Uterus (tissue), 2 donors: Measurements from ENCODE around the gene USP40.

Experiments used
- CTCF ChIP-seq, 4 experiments: fragments of 200-600 bp in 2 of 4; fragments of 450-650 bp in 2 of 4; sonication (generic) in 2 of 4; IDR thresholded peaks; one replicate each; pipeline ENCODE4 v1.5.1; 2016 to 2019; ENCODE audit warnings: antibody characterized with exemption in 4 of 4, mild to moderate bottlenecking in 2 of 4, moderate library complexity in 1 of 4
- POLR2A ChIP-seq, 2 donors: fragments of 450-650 bp; IDR thresholded peaks; one replicate each; pipeline ENCODE4 v1.6.1; 2016; ENCODE audit warnings: antibody characterized with exemption in 2 of 2, mild to moderate bottlenecking in 1 of 2, moderate library complexity in 1 of 2

- TF ChIP-seq CTCF (IDR thresholded peaks at IDR 0.05) (no peak), POLR2A (IDR thresholded peaks at IDR 0.05) (no peak)
Measured at GRCh38 chr2:233491326-233491725, 75.3 kb downstream of the USP40 start.
